Left lobe of liver (tissue), 2 donors: ENCODE data around the gene FSCB. TPM values are rescaled to one million over a fixed set of nuclear protein-coding genes. Genes with fewer than 3 reads are reported as not detected.
"Not testable (repeated sequence)": the region's sequence is repeated elsewhere in the genome, so short reads cannot be mapped to it uniquely, and the experiment has no call there.

Experiments used
- ATAC-seq: fragments of 200-7000 bp; cut with Tn5 transposase; one replicate; pipeline ENCODE4 v1.9.1; 2020; ENCODE audit warnings: mild to moderate bottlenecking, moderate library complexity
- DNase-seq: peaks from one replicate; pipeline ENCODE4 v3.0.0-alpha.2; 2020; ENCODE audit warnings: low spot score
- total RNA-seq: library from RNA; stranded (reverse); gene quantifications from one replicate; pipeline ENCODE4 v1.2.1, GENCODE V29; 2021
- donor health status: DM: no; HTN: no; CAD: no; lungs with moderate emphysema.
- donor health status: DM: no; HTN: yes; CAD: no.

FSCB gene, protein sequence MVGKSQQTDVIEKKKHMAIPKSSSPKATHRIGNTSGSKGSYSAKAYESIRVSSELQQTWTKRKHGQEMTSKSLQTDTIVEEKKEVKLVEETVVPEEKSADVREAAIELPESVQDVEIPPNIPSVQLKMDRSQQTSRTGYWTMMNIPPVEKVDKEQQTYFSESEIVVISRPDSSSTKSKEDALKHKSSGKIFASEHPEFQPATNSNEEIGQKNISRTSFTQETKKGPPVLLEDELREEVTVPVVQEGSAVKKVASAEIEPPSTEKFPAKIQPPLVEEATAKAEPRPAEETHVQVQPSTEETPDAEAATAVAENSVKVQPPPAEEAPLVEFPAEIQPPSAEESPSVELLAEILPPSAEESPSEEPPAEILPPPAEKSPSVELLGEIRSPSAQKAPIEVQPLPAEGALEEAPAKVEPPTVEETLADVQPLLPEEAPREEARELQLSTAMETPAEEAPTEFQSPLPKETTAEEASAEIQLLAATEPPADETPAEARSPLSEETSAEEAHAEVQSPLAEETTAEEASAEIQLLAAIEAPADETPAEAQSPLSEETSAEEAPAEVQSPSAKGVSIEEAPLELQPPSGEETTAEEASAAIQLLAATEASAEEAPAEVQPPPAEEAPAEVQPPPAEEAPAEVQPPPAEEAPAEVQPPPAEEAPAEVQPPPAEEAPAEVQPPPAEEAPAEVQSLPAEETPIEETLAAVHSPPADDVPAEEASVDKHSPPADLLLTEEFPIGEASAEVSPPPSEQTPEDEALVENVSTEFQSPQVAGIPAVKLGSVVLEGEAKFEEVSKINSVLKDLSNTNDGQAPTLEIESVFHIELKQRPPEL
- not detected for total RNA-seq

DNA sequence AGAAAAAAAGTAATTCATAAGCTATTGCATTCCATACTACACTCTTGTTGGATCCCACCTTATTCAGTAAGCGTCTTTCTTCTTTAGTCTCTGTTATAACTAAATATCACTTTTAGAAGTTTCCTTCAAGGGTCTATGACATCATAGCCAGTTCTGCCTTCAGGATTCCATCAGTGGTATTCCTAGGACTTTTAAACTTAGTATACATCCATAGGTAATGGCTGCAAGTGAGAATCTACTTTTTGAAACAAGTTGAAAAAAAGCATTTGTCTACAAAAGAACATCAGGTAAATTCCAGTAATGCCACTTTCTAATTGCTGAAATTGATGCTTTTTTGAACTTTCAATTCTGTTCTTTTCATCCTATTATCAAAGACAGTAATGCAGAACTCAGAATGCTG is at the start of gene FSCB:
Gene FSCB (minus strand): TSS at position 101 of the 400 bp plus-strand sequence. CDS start 296 bp downstream, outside the sequence.
- ATAC-seq: no peak
- no peak for DNase-seq

DNA sequence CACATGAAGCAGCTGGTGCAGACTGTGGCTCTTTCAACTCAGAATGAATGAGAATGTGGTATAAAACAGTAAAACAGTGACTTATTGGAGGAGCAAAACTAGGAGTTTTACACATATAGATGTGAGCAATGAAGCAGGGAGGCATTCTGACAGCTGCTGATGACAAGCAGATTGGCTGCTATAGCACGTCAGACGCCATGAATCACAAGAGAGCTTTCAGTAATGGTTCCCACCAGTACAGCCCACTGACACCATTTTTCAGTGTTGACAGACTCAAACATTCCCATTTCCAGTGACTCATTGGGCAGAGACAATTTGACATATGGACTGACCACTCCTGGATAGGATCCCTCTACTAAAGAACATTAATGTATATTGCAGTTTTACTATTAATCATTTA is 24.6 kb upstream of the FSCB start:
- ATAC-seq: no peak
- no peak for DNase-seq

DNA sequence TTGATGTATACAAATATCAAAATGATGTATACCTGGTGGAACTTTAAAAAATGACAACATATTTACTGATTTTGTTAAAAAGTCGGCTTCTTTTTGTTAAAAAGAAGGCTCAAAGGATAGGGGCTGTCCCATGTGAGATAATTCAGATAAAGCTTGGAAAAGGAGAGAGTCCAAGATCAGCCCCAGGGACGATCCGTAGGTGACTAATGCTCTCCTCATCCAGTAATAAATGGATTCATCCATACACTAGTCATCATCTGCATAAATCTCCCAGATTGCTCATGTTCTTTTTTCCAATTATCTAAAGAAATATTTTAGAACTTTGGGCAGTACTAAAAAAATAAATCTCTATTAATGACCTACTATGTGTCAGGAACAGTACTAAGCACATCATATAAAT is 23.4 kb upstream of the FSCB start:
- ATAC-seq (no peak), DNase-seq (no peak)

DNA sequence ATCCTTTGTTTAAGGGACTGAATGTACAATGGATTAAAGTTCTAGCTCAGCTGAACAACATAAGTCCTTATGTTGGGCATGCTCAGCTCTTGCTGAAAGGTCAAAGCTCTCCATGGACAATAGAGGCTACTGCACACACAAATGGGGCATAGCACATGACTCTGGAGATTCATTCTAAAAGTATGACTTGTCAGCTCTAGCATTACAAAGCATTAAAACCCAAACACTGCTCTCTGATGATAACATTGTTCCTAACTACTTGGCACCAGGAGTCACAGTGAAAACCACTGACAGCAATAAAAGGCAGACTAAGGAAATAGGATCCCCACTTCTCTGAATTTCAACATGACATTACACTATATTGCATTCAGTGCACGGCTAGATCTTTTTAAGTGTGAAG is 21.9 kb upstream of the FSCB start:
- ATAC-seq (no peak), DNase-seq (no peak)

DNA sequence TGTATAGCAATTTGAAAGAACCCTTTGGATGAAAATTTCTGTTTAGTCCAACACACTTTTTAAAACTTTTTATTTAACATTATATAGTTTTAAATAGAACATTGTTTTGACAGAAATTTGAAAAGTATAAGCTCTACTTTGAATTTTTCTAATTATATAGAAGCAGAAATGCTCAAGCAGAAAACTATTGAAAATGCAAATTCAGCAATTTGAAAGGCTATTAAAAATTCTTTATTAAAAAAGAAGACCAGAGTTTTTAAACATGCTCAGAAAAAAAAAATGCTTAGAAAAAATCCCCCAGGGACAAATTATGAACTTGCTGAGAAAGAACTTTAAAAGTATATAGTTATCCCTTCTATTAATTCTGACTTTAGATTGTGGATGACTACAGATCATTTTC is 21.1 kb upstream of the FSCB start:
- no peak for ATAC-seq
- DNase-seq: no peak

DNA sequence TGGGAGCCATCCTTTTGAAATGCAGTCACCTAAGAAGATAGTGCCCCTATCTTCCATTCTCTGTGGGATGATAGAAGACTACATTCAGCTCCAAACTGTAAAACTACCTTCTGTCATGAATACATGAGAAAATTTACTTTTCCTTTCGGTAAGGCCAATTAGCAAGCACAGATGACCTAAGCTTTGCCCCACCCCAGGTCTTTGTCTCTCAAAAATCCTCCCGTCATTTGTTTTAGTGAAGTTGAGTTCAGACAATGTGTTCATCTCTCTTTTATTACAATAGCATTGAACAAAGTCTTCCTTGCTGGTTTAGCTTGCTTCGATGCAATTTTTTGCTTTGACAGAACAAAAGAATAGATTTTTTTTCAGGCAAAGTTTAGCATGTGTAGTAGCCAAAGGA is 18.2 kb upstream of the FSCB start:
- ATAC-seq (no peak), DNase-seq (no peak)

DNA sequence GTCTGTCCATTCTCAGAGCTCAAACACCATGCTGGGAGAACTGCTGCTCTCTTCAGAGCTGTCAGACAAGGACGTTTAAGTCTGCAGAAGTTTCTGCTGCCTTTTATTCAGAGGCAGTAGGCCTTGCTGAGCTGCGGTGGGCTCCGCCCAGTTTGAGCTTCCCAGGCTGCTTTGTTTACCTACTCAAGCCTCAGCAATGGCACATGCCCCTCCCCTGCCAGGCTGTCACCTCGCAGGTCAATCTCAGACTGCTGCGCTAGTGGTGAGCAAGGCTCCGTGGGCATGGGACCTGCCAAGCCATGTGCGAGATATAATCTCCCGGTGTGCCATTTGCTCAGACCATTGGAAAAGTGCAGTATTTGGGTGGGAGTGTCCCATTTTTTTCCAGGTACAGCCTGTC is 8.6 kb upstream of the FSCB start:
- not testable (repeated sequence) for DNase-seq, ATAC-seq

DNA sequence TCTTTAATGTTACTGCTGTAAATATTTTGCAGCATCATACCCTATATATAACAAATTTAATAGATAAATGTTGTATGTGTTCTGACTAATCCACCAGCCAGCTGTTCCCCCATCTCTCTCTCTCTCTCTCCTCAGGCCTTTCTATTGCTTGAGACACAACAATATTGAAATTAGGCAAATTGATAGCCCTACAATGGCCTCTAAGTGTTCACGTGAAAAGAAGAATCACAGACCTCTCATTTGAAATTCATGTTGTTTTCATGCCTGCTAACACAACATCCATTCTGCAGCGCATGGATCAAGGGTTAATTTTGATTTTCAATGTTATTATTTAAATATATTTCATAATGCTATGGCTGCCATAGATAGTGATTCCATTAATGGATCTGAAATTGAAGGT is 1.8 kb upstream of the FSCB start:
- DNase-seq (no peak), ATAC-seq (no peak)

DNA sequence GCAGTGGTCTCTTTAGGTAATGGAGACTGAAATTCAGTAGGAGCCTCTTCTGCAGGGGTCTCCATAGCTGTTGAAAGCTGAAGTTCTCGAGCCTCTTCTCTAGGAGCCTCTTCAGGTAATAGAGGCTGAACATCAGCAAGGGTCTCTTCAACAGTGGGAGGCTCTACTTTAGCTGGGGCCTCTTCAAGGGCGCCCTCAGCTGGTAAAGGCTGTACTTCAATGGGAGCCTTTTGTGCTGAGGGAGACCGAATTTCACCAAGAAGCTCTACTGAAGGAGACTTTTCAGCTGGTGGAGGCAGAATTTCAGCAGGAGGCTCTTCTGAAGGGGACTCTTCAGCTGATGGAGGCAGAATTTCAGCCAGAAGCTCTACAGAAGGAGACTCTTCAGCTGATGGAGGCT is 1.5 kb downstream of the FSCB start:
- ATAC-seq (no peak), DNase-seq (no peak)

DNA sequence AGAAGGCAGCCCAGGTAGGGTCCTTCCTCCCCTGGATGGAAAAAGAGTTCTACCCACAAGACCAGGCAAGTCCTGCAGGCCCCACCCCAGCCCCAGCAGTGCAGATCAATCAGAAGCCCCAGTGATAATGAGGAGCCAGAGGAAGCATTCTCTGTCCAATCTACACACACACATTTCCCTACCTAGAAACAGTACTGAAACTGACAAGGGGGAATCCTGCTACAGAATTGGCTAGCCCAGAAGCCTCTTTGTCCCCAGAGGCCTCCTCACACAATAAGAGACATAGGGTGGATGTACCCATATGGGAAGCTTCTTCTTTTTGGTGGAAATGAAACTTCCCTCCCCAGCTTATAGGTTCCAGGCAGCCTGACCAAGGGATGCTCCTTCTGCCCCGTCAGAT is 9.9 kb downstream of the FSCB start:
- ATAC-seq: no peak
- DNase-seq: no peak

DNA sequence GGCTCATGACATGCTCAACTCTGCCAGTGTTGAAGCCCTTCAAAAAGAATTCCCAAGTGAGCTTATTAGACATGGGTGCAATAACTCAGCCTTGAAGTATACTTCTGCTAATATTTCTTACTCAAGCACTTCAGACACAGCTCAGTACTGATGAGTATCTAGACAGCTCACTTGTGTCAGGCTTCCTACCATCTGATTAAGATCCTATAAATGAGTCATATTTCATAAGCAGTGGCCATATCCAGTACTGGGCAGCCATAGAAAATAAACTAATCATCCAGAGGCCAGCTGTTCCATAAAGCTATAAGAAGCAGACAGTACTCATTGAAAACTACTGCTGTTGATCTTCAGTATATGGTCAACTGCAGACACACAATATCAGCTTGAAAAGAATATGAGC is 12.9 kb downstream of the FSCB start:
- no peak for ATAC-seq
- no peak for DNase-seq

DNA sequence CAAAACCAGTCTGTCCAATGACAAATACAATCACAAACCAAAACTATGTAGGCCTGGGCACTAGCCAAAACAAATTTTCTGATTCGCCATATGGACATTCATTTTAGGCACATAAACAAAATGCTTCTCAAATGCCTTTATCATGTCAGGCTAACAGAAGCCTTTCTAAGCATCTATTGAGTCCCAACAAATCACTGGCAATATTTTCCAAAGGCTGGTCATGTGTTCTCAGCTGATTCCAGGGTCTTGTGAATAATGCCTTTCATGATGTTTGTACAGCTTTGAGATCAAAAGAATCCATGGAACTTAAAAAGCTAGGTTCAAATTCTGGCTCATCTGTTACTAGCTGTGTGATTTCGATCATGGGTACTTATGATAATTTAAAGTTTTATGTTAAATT is 16.1 kb downstream of the FSCB start:
- no peak for DNase-seq

DNA sequence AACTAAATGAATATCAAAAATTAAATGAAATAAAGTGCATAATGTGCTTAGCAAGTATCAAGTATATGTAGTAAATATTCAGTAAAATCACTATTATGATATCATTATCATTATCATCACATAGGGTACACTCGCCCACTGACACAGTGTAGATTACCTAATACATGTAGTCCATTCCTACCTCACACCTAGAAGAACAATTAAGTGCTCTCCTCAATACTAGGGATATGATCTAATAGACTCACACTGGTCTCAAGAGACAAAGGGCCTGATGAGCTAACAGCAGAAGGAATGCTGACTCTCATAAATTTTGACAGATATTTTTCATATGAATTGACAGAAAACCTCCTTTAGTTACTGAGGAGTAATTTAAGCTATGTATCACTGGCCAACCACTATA is 29.1 kb downstream of the FSCB start:
- DNase-seq (no peak), ATAC-seq (no peak)

More for the DNA sequence above, 16.1 kb downstream of the FSCB start:
- ATAC-seq: no peak

DNA sequence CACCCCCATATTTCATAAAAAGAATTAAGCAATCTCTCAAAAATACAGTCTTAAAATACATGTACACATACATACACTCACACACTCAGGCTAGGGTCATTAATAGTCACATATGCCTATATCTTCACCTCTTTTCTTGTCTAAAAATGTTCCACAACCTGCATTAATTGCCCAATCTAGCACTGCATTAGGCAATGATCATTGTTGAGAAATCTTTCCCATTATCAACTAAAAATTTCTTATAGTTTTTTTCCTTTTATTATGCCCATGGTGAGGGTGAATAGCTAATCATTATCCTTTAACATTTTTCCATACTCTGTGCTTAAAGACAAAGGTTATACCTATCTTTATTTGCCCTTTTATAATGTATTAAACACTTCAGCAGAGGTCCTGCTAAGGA is 38.3 kb downstream of the FSCB start:
- DNase-seq: no peak
- ATAC-seq: no peak

DNA sequence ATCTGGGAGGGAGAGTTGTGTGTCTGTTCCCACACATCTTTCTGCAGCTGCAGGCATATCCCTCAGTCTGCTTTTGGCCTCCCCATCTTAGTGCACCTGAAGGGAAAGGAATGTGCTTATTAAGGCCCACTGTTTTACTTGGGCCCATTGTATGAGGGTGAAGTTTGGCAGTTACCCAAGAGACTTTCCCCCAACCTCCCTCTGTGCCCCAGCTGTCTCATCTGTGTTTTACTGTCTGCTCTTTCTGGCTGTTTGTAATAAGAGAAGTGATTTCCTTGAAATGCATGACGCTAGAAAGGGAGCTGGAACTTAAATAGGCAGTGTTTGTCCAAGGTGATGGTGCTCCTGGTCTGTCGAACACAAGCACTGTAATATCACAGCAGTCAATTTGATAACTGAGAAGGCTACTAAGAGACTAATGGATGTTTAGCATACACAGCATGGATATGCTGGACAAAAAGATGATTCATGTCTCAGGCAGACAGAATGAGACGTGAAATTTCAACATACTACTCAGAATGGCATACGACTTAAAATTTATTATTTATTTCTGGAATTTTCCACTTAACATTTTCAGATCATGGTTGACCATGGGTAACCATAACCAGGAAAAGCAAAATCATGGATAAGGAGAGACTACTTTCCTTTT is 43.6 kb downstream of the FSCB start:
- no peak for ATAC-seq

DNA sequence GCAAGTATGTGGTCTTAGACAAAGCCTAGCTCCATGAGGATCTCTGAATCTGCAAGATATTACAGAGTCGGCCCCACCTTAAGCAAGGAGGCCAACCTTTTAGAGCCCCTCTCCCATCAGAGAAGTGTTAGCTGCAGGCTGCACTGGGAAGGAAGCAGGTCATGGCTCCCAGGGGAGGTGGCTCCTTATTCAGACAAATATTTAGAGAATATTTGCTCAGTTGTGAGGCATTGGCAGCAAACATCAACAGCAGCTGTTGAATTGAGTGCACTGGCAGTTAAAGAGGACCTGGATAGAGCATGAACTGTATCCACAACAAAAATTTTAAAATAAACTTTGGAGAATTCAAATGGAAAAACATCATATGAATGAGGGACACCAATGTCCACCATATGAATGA is 44.7 kb downstream of the FSCB start:
- no peak for DNase-seq
- ATAC-seq: no peak

More for the DNA sequence above, 43.6 kb downstream of the FSCB start:
- DNase-seq: no peak

DNA sequence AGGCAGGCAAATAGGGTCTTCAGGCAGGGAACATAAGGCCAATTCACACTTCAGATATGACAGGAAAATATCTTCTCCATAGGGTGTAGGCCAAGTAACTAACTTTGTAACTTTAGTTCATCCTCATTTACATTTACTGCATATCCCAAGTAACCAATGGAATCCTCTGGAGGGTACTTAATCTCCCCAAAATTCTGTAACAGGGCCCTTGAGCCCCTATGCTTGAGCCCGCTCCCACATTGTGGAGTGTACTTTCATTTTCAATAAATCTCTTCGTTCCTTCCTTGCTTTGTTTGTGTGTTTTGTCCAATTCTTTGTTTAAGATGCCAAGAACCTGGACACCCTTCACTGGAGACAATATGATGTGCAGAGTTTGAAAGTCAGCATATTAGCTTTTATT is 45.3 kb downstream of the FSCB start:
- DNase-seq (no peak), ATAC-seq (no peak)
